CD4-positive, alpha-beta T cell treated with Interleukin-2 at 100 ng/mL for 4 hours (primary cell): ENCODE results near the gene DUOX1.
A peak's percentile ranks its signal among the peaks of the same experiment; 100 is the strongest.
"Not testable (repeated sequence)": the region's sequence is repeated elsewhere in the genome, so short reads cannot be mapped to it uniquely, and the experiment has no call there.

Source experiments
- DNase-seq: peaks from one replicate; pipeline ENCODE4 v3.0.0-alpha.2; 2020; ENCODE audit warnings: low spot score

Gene DUOX1

DNA sequence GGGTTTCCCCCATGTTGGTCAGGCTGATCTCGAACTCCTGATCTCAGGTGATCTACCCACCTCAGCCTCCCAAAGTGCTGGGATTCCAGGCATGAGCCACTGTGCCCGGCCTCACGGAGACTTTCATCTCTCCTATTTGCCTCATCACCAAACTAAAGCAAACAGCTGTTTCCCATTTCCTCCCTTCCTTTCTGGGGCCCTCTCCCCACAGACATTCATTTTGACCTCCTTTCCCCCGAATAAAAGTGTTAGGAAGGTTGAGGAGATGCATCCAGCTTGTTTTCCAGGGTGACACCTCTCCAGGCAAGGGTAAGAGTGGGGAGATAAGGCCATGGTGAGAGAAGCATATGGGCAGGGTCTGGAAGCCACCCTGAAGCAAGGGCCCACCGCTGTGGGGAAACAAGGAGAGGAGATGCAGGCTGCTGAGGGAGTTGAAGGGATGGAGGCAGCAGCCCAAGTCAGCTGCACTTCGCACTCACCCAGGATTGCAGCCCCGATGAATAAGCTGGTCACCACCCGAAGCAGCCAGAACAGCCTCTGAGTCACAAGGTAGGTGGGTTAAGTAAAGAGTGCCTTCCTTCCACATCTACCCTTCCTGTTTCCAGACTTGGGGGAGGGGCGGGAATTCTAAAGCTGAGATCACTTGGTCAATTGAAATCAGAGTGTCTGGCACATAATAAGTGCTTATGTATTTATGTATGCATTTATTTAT, 7.9 kb upstream of the DUOX1 start:
- no peak for DNase-seq

- no peak for DNase-seq
Observed at GRCh38 chr15:45122719-45123118, 7.1 kb upstream of the DUOX1 start.

DNA sequence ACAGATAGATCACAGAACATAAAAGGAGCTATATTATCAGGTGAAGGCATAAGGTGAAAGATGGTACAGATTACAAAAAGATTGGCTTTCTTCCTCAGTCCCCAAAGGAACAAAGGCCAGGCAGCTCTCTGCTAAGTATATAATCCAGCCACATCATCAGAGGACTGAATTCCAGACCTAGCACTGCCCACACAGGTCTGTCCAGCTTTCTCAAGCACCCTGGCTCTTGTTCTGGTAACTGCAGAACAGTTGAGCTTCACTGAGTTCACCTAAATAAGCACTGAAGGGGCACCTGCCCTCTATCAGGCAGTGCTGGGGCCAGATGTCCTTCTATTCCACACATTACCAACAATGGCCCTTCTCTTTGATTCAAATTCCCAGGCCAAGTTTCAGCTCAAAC, 6.4 kb upstream of the DUOX1 start:
- no peak for DNase-seq

DNA sequence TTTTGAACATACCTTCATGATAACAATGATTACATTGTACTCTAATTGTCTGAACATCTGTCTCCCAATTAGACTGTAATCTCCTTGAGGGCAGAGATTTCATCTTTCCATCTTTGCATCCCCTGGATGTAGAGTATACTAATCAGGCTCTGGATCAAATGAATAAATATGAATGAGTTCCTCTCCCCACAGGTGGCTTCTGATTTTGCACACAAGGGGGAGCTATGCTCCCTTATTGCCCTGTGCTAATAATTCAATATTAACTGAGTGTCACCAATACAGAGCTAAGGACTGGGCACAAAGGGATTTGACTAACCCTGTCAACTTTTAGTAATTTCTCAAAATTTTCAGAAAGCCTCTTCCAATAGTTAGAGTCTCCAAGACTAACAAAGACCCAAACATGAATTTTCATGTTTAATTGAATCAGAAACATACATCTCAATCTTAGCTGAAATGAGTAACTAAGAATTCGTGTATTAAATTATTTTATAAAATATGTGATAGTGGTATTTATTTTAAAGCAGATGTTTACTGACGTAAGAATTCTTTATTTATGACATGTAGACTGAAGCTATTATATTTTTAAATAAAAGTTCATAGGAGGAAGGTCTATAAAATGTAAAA, 3.1 kb upstream of the DUOX1 start:
- DNase-seq: peak; percentile 64

- DNase-seq: no peak
Observed at GRCh38 chr15:45128971-45129639, 689 bp upstream of the DUOX1 start.

GRCh38 chr15:45130291-45131000, 652 bp downstream of the DUOX1 start:
- no peak for DNase-seq

- no peak for DNase-seq
Observed at GRCh38 chr15:45131510-45131909, 1.7 kb downstream of the DUOX1 start.

DNA sequence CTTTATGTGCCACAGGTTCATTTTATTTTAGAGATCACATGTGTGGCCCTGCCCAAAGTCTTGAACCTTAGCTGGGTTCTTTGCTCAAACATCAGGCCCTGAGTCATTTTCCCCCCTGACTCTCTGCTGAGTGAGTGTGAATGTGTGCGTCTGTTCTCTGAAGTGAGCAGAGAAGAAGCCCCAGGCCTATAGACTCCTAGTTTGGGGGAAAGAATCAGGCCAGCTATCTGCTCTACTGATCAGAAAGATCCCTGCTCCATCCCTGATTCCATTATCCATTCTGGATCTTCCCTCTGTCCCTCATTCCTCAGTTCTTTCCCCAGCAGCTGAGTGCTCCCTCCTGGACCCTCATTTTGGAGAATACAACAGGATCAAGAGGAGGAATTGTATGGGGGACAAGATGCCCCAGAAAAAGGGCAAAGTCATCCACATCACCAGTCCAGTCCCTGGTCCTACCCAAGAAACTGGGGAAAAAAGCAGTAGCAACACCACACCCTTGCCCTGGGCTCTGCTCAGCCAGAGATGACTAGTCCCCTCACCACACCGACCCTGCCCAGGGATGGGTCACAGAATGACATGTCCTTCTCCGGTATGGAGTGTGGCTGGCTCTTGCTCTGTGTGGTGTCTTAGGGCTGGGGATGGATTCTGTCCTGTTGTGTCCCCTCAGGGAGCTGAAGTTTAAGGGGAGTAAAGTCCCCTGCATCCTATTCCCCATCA, 3.2 kb downstream of the DUOX1 start:
- no peak for DNase-seq

GRCh38 chr15:45133561-45133920, 3.7 kb downstream of the DUOX1 start:
- DNase-seq: no peak

DNA sequence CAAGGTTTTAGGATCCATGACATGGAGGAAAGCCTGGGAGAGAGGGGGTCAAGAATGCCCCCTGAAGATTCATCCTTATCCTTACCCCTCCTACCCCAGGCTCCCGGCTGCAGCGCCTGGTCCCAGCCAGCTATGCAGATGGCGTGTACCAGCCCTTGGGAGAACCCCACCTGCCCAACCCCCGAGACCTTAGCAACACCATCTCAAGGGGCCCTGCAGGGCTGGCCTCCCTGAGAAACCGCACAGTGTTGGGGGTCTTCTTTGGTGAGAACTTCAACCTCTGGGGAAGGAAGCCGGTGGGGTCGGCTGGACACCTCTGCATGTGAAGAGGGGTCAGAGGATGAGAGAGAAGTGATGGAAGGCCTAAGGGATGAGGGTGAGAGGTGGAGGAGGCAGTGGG, 4.3 kb downstream of the DUOX1 start:
- no peak for DNase-seq

DNA sequence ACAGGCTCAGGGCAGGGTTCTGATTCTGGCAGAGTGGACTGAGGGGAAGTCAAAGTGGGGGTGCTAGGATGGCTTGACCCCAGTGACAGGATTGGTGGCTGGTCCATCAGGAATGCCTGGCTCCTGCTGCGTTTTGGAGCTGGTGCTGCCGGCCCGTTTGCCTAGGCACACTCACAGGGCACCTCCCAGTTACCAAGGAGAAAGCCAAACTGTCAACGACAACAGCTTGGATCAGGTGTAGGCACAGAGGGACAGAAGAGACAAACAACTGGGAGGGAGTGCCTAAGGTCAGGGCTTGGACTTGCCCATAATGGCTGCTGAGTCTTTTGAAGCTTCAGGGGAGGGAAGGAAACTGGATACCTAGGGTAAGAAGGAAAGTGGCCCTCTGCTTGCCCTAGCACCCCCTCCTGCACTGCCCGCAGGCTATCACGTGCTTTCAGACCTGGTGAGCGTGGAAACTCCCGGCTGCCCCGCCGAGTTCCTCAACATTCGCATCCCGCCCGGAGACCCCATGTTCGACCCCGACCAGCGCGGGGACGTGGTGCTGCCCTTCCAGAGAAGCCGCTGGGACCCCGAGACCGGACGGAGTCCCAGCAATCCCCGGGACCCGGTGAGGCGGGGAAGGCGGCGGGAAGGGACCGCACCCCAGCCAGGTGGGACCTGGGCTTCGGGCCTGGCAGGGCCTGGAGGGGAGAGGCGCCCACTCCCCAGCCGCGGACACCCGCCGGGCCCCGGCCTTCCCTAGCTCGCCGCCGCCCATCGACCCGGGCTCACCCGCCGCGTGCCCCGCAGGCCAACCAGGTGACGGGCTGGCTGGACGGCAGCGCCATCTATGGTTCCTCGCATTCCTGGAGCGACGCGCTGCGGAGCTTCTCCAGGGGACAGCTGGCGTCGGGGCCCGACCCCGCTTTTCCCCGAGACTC, 5.1 kb downstream of the DUOX1 start:
- peak; percentile 12 for DNase-seq

DNA sequence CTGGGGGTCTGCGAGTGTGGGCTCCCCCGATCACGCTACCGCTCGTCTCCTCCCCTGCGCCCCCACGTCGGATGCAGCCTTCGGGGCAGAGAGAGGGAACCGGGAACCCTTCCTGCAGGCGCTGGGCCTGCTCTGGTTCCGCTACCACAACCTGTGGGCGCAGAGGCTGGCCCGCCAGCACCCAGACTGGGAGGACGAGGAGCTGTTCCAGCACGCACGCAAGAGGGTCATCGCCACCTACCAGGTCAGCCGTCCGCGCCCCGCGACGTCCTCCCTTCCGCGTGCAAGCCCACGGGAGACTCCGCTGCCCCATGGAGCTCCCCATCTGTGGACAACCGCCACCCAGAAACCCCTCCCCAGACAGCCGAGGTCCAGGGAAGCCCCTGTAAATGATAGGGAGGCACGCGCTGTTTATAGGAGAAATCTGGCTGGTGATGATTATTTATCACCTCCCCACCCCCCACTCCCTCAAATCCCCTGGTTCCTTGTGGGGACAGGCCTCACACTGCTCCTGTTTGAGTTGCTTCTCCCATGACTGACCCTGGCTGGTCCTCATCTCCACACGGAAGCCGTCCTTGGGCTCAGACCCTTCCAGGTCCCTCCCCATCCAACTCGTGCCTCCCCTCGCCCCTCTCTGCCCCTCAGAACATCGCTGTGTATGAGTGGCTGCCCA, 6.0 kb downstream of the DUOX1 start:
- DNase-seq: not testable (repeated sequence)

GRCh38 chr15:45136378-45136764, 6.6 kb downstream of the DUOX1 start:
- DNase-seq: no peak

DNA sequence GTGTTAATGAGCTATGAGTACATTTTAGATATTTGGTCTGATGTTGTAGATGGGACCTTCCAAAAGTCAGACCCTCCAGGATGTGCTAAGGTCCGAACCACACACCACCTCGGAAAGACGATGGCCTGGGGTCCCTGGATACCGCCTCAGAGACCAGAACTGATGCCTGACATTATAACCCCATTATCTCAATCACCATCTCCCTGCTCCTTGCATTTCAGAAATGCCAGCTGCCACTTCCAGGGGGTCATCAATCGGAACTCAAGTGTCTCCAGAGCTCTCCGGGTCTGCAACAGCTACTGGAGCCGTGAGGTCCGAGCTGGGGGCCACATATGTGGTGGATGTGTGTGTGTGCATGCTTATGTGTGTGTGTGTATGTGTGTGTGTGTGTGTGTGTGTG, 7.9 kb downstream of the DUOX1 start:
- no peak for DNase-seq

GRCh38 chr15:45138814-45139765, 9.3 kb downstream of the DUOX1 start:
- DNase-seq: no peak

GRCh38 chr15:45139770-45140169, 10.0 kb downstream of the DUOX1 start:
- DNase-seq: no peak

DNA sequence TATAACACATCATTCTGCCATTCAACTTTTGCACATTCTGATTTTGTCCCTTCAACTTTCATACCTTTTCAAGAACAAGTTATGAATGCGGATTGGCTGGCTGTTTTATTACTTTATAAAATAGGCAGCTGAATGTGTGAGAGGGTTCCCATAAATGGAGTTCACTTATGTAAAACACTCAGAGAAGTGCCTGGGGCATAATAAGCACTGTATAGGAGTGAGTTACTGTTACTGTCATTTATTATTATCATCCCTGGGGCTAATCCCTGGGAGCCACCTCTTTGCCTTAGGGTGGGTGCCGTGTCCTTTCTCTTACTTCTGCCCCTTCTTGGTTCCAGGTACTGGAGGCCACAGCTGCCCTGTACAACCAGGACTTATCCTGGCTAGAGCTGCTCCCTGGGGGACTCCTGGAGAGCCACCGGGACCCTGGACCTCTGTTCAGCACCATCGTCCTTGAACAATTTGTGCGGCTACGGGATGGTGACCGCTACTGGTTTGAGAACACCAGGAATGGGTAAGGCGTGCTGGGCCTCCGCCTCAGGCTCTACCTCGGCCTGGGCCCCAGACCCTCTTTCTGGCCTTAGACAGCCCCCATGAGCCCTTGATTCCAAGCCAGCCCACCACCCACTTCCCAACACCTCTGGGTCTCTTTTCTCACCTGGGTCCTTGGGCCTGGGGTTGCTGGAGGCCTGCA, 10.9 kb downstream of the DUOX1 start:
- DNase-seq: no peak

DNA sequence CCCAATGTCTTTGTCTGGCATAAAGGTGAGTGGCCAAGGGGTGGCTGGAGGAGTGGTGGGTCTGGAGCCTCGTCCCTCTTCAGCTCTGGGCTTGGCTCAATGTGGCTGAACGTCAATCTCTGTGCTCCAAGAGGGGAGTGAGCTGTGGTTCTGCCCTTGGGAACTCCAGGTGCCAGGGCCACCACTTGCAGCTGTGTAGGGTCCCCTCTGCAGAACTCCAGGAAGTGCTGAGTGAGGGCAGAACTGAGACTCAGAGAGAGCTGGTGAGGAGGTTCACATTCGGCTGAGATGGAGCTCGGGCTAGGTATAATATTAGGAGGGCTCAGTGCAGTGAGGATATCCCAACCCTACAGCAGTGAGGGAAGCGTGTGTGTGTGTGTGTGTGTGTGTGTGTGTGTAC, 11.6 kb downstream of the DUOX1 start:
- no peak for DNase-seq

GRCh38 chr15:45143056-45143455, 13.3 kb downstream of the DUOX1 start:
- no peak for DNase-seq
